Osteoblast (primary cell): ENCODE data around the gene ZBTB18. TPM values are rescaled to one million over a fixed set of nuclear protein-coding genes. Genes with fewer than 3 reads are reported as not detected.
A peak's percentile ranks its signal among the peaks of the same experiment; 100 is the strongest.

Experiments
- DNase-seq: peaks from one replicate; pipeline ENCODE4 v3.0.0; 2011; ENCODE audit warnings: low spot score, mixed read lengths; ENCODE audit not compliant: insufficient read length; ENCODE audit errors: missing footprints
- H2AFZ ChIP-seq: 2 replicates; pipeline ENCODE4 v1.6.0; 2011; ENCODE audit warnings: mild to moderate bottlenecking, low read length
- H3K27ac ChIP-seq: 2 replicates; pipeline ENCODE4 v1.5.1; 2011; ENCODE audit warnings: mild to moderate bottlenecking, low read depth, low read length, moderate library complexity
- H3K27me3 ChIP-seq: 2 replicates; pipeline ENCODE4 v1.6.0; 2012; ENCODE audit warnings: mild to moderate bottlenecking, control low read depth, inconsistent platforms, low read length, moderate library complexity; ENCODE audit not compliant: insufficient read depth
- H3K36me3 ChIP-seq: 2 replicates; pipeline ENCODE4 v1.5.1; 2011; ENCODE audit warnings: mild to moderate bottlenecking, low read length, control low read depth, moderate library complexity; ENCODE audit not compliant: insufficient read depth
- H3K4me1 ChIP-seq: 2 replicates; pipeline ENCODE4 v1.5.1; 2011; ENCODE audit warnings: mild to moderate bottlenecking, low read length, control low read depth, moderate library complexity; ENCODE audit not compliant: insufficient read depth
- H3K4me2 ChIP-seq: 2 replicates; pipeline ENCODE4 v1.6.0; 2011; ENCODE audit warnings: mild to moderate bottlenecking, low read length; ENCODE audit not compliant: insufficient read depth
- H3K4me3 ChIP-seq: fragments of 200-600 bp; sonication (generic); 3 replicates; pipeline ENCODE4 v1.5.1; 2012; ENCODE audit warnings: mild to moderate bottlenecking, low read length, inconsistent platforms; ENCODE audit not compliant: insufficient read depth
- H3K79me2 ChIP-seq: 2 replicates; pipeline ENCODE4 v1.6.0; 2012; ENCODE audit warnings: mild to moderate bottlenecking, low read length, control low read depth, inconsistent platforms; ENCODE audit not compliant: insufficient read depth
- H3K9me3 ChIP-seq: 2 replicates; pipeline ENCODE4 v1.5.1; 2011; ENCODE audit warnings: low read depth, low read length, control low read depth
- H4K20me1 ChIP-seq: 2 replicates; pipeline ENCODE4 v1.6.0; 2012; ENCODE audit warnings: mild to moderate bottlenecking, low read length, control low read depth; ENCODE audit not compliant: insufficient read depth
- total RNA-seq: library from RNA; depleted of rRNA; stranded (reverse); fragments of >200 nt; gene quantifications from 2 replicates; pipeline ENCODE4 v1.2.3, GENCODE V29; 2012
- TF ChIP-seq, protein P1 (sequence below): IDR thresholded peaks from 2 replicates; pipeline ENCODE4 v1.5.1; 2011; ENCODE audit warnings: mild to moderate bottlenecking, low read depth, low read length, moderate library complexity; ENCODE audit errors: extremely low read depth

ZBTB18 gene
- 9.4 and 10.5 TPM in 2 replicates for total RNA-seq

DNA sequence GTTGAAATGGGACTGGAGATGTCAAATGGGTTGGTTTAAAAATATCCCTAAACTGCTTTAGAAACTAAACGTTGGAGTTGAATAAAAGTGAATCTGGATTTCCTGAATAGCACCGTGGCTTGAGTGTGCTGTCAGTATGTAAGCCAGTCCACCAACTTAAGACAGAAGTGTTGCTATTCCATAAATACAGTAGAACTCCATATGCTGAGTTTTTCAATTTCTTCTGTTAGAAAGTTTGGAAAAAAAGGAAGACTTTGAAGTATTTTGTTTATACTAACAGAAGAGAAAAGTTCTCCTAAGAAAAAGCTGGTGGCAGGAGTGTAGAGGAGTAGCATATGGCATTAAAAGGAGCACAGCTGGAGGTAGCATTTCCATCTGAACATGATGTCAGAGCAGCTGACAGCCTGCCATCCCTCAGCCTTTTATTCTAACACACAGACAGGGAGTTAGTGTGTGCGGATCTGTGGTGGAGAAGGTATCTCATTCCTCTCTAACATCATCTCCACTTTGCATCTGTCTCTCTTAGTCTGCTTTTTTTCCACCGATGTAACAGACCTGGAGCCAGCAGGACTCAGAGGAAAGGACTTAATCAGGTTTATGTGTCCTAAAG is at the start of gene ZBTB18:
ZBTB18 (plus strand) TSS at position 449 of the 610 bp plus-strand sequence; CDS start at position 598, 149 bp downstream.
- Histone ChIP-seq H3K27ac (no peak within 1 kb of the TSS), H3K4me1 (peaks cover 17% of the 10 kb centered on the region), H3K36me3 (peaks cover 15% of the 10 kb centered on the region), H2AFZ (peak within 1 kb of the TSS; percentile 17), H3K4me3 (peak within 1 kb of the TSS; percentile 86), H3K4me2 (peak within 1 kb of the TSS; percentile 97), H4K20me1 (peaks cover 28% of the 10 kb centered on the region), H3K79me2 (peaks cover 44% of the 10 kb centered on the region), H3K27me3 (no peaks in the 10 kb centered on the region), H3K9me3 (no peaks in the 10 kb centered on the region)
- DNase-seq = no peak
- TF ChIP-seq, protein P1, sequence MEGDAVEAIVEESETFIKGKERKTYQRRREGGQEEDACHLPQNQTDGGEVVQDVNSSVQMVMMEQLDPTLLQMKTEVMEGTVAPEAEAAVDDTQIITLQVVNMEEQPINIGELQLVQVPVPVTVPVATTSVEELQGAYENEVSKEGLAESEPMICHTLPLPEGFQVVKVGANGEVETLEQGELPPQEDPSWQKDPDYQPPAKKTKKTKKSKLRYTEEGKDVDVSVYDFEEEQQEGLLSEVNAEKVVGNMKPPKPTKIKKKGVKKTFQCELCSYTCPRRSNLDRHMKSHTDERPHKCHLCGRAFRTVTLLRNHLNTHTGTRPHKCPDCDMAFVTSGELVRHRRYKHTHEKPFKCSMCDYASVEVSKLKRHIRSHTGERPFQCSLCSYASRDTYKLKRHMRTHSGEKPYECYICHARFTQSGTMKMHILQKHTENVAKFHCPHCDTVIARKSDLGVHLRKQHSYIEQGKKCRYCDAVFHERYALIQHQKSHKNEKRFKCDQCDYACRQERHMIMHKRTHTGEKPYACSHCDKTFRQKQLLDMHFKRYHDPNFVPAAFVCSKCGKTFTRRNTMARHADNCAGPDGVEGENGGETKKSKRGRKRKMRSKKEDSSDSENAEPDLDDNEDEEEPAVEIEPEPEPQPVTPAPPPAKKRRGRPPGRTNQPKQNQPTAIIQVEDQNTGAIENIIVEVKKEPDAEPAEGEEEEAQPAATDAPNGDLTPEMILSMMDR = no peak

DNA sequence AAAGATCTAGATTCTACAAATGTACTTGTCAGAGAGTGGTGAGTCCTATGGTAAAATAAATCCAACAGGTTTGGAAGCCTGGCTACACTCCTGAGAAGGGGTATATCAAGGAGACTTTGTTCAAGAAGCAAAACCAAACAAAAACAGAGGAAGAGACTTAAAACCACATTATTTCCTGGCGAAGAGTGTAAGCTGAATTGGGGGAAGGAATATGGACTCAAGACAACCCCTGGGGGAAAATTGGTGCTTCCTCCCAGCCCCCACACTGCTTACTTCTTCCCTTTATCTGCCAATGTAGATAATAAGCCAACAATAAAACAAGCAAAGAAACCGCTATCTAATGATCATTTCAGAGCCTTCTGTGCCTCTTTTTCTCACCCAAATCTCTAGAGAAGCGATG is 48.4 kb upstream of the ZBTB18 start:
- Histone ChIP-seq H3K4me2 (no peak overlapping the region), H3K79me2 (no peaks in the 10 kb centered on the region), H3K4me1 (no peaks in the 10 kb centered on the region), H3K27me3 (peaks cover 18% of the 10 kb centered on the region), H3K27ac (no peak overlapping the region), H3K4me3 (no peak overlapping the region), H3K9me3 (no peaks in the 10 kb centered on the region), H2AFZ (no peak overlapping the region), H3K36me3 (no peaks in the 10 kb centered on the region), H4K20me1 (no peaks in the 10 kb centered on the region)
- TF ChIP-seq, protein P1 = no peak
- DNase-seq = no peak

DNA sequence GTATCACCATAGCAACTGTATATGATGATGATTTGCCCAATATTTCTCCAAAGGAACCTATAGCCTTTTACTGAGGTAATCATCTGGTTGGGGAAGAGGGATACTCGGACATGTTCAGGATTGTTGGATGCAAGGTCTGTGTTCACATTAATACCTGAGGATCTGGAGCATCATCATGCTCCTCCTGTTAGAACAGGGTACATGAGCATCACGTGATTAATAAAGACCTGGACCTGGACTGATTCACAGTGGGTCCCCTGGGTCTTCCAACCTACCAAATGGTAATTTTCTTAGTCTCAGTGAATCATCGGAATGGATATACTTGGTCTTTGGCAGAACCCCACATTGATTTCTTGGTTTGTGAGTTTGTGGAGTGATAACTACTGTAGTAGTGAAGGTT is 45.6 kb upstream of the ZBTB18 start:
- no peaks in the 10 kb centered on the region for H3K9me3 ChIP-seq
- H3K36me3 ChIP-seq = no peaks in the 10 kb centered on the region
- H3K4me3 ChIP-seq = no peak overlapping the region
- no peak overlapping the region for H3K27ac ChIP-seq
- DNase-seq = no peak
- H3K4me1 ChIP-seq = no peaks in the 10 kb centered on the region
- no peak overlapping the region for H2AFZ ChIP-seq
- TF ChIP-seq, protein P1 = no peak
- no peaks in the 10 kb centered on the region for H4K20me1 ChIP-seq
- no peaks in the 10 kb centered on the region for H3K79me2 ChIP-seq
- no peak overlapping the region for H3K4me2 ChIP-seq
- peaks cover 28% of the 10 kb centered on the region for H3K27me3 ChIP-seq

DNA sequence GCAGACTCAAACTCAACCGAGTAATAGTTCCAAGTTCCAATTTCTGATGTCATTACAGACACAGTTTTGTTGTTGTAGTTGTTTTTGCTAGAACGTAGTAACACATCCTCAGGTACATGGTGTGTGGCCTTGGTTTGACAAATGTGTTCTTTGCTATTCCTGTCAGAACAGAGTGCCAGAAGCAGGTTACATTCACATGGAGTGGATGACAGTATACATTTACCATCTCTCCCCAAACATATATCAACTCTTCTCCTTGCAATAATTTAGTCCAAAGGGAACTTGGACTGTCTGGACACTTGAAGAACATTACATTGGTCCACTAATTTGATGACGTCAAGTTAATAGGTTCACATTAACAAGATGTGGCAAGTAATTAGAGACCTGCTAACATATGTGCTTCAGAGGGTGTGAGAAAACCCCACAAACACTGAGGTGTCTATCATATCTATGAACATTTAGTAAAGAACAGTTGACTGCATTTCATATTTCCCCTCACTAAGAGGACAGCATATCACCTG is 44.6 kb upstream of the ZBTB18 start:
- no peak overlapping the region for H2AFZ ChIP-seq
- no peaks in the 10 kb centered on the region for H3K36me3 ChIP-seq
- no peaks in the 10 kb centered on the region for H3K9me3 ChIP-seq
- TF ChIP-seq, protein P1 = no peak
- H3K4me3 ChIP-seq = no peak overlapping the region
- DNase-seq = no peak
- H3K27me3 ChIP-seq = peaks cover 31% of the 10 kb centered on the region
- H3K4me2 ChIP-seq = no peak overlapping the region
- H4K20me1 ChIP-seq = no peaks in the 10 kb centered on the region
- H3K27ac ChIP-seq = no peak overlapping the region
- no peaks in the 10 kb centered on the region for H3K79me2 ChIP-seq
- H3K4me1 ChIP-seq = peaks cover 7% of the 10 kb centered on the region
